ENCODE data around the gene ARRB1. TPM values are rescaled to one million over a fixed set of nuclear protein-coding genes. Genes with fewer than 3 reads are reported as not detected.
"Not testable (repeated sequence)": the region's sequence is repeated elsewhere in the genome, so short reads cannot be mapped to it uniquely, and the experiment has no call there.

The ARRB1 gene
- total and polyA plus RNA-seq, 2 experiments from 2014 or later: 4.5 to 10.7 TPM

DNA sequence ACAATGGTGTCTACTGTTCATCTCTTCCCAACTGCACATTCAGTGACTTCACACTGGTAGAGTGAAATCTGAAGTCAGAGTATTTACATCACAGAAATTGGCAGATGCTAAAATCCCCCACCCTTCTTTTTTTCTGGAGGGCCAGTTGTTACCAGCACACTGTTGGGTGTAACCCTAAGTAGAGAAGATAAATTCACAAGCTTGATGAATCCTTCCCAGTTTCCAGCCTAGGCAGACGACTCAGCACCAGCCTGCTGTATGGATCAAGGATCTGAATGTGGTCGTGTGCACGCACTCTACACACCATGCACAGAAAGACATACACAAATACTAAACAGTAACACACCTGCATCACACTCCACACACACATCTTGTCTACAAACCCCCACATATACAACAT, 46.0 kb downstream of the ARRB1 start:
- Histone ChIP-seq H3K9me3 (ENCODE audit: low read depth) (no peaks in the 10 kb centered on the region), H3K4me1 (ENCODE audit: low read depth) (peaks cover 7% of the 10 kb centered on the region), H3K27ac (no peak overlapping the region), H3K4me3 (no peak overlapping the region), H3K27me3 (no peaks in the 10 kb centered on the region), H3K36me3 (no peaks in the 10 kb centered on the region)
- no peak for DNase-seq (ENCODE audit: low read depth in 1 of 2, low spot score in 1 of 2)
- TF ChIP-seq, protein P1, sequence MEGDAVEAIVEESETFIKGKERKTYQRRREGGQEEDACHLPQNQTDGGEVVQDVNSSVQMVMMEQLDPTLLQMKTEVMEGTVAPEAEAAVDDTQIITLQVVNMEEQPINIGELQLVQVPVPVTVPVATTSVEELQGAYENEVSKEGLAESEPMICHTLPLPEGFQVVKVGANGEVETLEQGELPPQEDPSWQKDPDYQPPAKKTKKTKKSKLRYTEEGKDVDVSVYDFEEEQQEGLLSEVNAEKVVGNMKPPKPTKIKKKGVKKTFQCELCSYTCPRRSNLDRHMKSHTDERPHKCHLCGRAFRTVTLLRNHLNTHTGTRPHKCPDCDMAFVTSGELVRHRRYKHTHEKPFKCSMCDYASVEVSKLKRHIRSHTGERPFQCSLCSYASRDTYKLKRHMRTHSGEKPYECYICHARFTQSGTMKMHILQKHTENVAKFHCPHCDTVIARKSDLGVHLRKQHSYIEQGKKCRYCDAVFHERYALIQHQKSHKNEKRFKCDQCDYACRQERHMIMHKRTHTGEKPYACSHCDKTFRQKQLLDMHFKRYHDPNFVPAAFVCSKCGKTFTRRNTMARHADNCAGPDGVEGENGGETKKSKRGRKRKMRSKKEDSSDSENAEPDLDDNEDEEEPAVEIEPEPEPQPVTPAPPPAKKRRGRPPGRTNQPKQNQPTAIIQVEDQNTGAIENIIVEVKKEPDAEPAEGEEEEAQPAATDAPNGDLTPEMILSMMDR (IDR thresholded peaks at IDR 0.05; ENCODE audit: low read depth, low read length): no peak

DNA sequence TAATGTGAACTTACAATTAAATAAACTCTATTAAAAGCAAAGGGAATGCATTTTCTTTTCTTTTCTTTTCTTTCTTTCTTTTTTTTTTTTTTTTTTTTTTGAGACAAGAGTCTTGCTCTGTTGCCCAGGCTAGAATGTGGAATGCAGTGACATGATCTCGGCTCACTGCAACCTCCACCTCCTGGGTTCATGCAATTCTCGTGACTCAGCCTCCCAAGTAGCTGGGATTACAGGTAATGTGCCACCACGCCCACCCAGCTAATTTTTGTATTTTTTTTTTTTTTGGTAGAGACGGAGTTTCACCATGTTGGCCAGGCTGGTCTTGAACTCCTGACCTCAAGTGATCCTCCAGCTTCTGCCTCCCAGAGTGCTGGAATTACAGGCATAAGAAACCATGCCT, 46.5 kb downstream of the ARRB1 start:
- not testable (repeated sequence) for H3K4me1 ChIP-seq (ENCODE audit: low read depth); H3K27ac ChIP-seq; H3K4me3 ChIP-seq; H3K27me3 ChIP-seq; DNase-seq (ENCODE audit: low read depth in 1 of 2, low spot score in 1 of 2); H3K36me3 ChIP-seq; H3K9me3 ChIP-seq (ENCODE audit: low read depth)

DNA sequence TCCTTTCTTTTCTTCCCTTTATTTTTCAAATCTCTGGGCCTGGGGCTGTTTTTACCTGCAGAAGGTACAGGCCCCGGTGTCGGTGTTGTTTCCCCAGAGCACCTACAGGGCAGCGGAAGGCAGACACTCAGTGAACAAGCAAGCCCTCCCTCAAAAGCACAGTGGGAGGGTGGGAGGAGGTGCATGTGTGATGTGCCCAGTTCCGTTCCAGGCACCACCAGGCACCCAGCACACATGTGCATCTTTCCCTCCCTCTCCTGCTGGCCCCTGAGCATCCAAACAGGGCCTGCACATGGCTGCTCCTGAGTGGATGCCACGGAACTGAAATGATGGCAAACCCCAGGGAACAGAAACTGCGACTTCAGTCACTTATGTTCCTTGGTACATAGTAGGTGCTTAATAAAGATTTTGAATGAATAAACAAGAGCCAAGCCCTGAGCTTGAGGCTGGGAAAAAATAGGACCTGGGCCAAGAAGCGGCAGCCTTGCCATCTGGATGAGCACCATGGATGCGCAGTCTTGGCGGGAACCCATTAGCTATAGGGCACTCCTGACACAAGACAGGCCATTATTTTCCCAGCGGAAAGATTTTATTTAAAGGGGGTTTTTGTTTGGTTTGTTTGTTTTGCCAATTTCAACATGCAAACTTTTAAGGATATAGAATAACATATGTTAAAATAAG, 47.8 kb downstream of the ARRB1 start:
- no peak for DNase-seq (ENCODE audit: low read depth in 1 of 2, low spot score in 1 of 2)
- H3K9me3 ChIP-seq (ENCODE audit: low read depth): no peaks in the 10 kb centered on the region
- H3K36me3 ChIP-seq: no peaks in the 10 kb centered on the region
- peaks cover 7% of the 10 kb centered on the region for H3K4me1 ChIP-seq (ENCODE audit: low read depth)
- no peak overlapping the region for H3K27ac ChIP-seq
- H3K27me3 ChIP-seq: no peaks in the 10 kb centered on the region
- H3K4me3 ChIP-seq: no peak overlapping the region
- TF ChIP-seq, protein P1 (IDR thresholded peaks at IDR 0.05; ENCODE audit: low read depth, low read length): no peak

DNA sequence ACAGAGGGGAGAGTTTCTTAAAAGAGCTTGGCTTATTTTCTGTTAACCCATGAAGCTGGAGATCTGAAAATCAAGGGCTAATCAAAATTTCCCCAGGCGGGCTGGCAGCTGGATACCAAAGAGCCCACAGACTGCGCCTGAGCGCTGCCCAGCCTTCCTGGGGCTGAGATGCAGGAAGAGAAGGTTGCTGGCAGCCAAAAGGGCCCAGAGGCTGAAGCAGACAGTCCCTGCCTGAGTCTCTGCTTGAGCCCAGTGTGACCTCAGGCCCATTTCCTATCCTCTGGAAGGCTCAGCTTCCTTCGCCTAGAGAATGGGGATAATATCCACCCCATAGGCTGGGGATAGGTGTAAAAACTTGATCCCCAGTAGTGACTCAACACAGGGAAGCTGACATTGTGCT, 49.1 kb downstream of the ARRB1 start:
- Histone ChIP-seq H3K27ac (peak overlapping the region; percentile 32), H3K36me3 (no peaks in the 10 kb centered on the region), H3K4me3 (no peak overlapping the region), H3K27me3 (no peaks in the 10 kb centered on the region), H3K9me3 (ENCODE audit: low read depth) (no peaks in the 10 kb centered on the region), H3K4me1 (ENCODE audit: low read depth) (peaks cover 7% of the 10 kb centered on the region)
- no peak for DNase-seq (ENCODE audit: low read depth in 1 of 2, low spot score in 1 of 2)
- TF ChIP-seq, protein P1 (IDR thresholded peaks at IDR 0.05; ENCODE audit: low read depth, low read length): no peak

DNA sequence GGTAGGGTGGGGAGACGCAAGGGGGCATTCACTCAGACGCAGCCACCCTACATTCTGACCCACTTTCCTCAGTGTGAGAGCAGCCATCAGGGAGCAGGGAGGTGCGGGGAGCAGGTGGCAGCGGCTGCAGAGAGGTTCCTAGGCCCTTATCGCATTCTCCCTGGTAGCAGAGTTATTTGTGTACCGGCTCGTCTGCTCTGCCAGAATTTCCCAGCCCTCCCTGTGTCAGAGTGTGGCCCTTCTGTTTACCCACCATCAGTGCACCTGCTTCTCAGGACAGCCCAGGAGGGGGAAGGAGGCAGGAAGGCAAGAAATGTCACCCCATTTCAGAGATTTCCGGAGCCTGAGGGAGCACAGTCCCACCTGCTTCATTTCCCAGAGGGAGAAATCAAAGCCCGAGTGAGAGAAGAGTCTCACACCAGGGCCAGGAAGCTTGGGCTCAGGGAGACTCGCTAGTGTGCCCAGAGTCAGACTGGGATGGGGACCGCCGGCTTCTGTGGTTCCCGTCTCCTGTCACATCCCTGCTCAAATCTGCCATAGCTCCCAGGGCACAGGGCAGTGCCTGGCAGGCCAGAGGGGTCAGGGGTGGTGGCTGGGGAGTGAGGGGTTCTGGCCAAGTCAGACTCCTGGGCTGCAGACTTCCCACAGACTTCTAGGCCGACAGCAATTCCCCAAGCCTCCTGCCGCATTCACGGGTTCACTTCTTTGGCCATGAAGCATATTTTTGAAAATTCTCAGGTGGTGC, 49.7 kb downstream of the ARRB1 start:
- Histone ChIP-seq H3K27me3 (no peaks in the 10 kb centered on the region), H3K4me3 (no peak overlapping the region), H3K36me3 (no peaks in the 10 kb centered on the region), H3K27ac (peak overlapping the region; percentile 32), H3K4me1 (ENCODE audit: low read depth) (peaks cover 7% of the 10 kb centered on the region), H3K9me3 (ENCODE audit: low read depth) (no peaks in the 10 kb centered on the region)
- TF ChIP-seq, protein P1 (IDR thresholded peaks at IDR 0.05; ENCODE audit: low read depth, low read length): no peak
- DNase-seq (ENCODE audit: low read depth in 1 of 2, low spot score in 1 of 2): peak in 1 of 2 donors; percentile 38

DNA sequence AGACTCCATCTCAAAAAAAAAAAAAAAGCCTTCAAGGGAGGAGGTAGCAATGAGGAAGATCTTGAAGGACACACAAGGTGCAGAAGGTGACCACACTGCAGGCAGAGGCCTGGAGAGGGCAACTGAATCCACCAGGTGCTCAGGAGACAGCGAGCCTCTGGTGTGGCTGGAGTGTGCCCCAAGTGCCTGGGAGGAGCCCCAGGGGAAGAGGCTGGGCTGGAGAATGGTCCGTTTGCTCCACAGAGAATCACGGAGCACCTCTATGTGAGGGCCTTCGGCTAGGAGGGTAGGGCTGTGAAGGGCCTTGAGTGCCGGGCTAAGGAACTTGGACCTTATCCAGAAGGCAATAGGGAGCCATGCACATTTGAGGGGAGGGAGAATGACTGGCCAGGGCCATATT, 50.3 kb downstream of the ARRB1 start:
- peaks cover 7% of the 10 kb centered on the region for H3K4me1 ChIP-seq (ENCODE audit: low read depth)
- no peaks in the 10 kb centered on the region for H3K9me3 ChIP-seq (ENCODE audit: low read depth)
- H3K27ac ChIP-seq: peak overlapping the region; percentile 32
- TF ChIP-seq, protein P1 (IDR thresholded peaks at IDR 0.05; ENCODE audit: low read depth, low read length): no peak
- DNase-seq (ENCODE audit: low read depth in 1 of 2, low spot score in 1 of 2): no peak
- no peaks in the 10 kb centered on the region for H3K27me3 ChIP-seq
- no peak overlapping the region for H3K4me3 ChIP-seq
- no peaks in the 10 kb centered on the region for H3K36me3 ChIP-seq

Measured in cardiac muscle cell (in vitro differentiated cells and primary cell).